HG02981 (cell line): ENCODE results near the gene PARP12.

Source experiments
- ATAC-seq: cut with Tn5 transposase; IDR thresholded peaks from one replicate; pipeline ENCODE4 v1.9.1; 2021; ENCODE audit warnings: mild to moderate bottlenecking, moderate library complexity; ENCODE audit not compliant: unreplicated experiment

The PARP12 gene

DNA sequence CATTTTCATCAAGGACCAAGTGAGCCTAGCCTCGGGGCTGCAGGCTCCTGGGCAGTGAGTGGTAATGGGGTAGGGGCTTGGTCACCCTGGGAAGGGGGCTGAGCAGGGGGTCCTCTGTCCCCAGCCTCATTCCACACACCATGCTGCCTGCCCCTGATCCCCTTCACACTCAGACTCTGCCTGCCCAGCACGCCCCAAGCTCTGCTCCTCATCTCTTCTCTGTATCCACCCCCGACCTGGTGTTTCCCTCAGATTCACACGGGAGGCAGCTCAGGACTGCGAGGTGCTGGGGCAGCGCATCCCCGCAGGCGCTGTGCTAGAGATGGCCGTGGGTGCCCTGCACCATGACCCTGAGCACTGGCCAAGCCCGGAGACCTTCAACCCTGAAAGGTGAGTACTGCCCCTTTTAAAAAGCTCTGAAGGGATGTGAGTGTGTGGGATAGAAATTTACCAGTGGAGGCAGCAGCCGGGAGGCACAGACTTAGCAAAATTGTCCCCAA is 47.2 kb downstream of the PARP12 start:
- ATAC-seq = no peak

DNA sequence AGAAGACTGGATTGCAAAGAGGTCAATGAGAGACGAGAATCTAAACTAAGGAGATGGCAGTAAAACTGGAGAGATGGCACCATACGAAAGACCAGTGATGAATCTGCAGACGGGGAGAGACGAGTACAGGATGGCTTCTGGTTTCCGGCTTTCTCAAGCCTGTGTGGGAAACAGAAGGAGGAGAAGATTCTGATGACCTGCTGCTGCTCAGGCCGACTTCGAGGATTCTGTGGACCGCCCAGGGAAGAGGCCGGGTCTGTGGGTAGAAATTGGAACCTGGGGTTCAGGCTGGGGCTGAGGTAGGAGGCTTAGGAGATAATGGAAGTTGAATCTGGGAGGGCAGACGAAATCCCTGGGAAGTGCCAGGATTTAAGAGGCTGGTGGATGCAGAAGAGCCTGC is 48.6 kb downstream of the PARP12 start:
- ATAC-seq = no peak

DNA sequence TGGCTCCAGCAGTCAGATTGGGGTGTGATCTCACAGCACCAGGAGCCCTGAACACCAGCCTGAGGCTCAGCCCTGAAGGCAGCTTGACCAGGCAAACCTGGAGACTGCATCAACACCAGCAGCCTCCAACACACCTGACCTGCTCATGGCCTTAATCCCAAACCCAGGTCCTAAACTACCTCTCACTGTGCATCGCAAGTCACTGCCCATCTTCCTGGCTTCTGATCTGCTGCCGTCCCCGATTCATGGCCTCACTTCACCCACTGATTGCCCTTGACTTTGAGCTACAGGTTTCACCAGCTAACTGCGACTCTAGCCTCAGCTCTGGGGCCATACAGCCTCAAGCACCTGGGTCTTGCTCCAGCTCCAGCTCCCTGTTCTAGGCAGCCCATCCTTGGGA is 49.1 kb downstream of the PARP12 start:
- ATAC-seq = no peak

DNA sequence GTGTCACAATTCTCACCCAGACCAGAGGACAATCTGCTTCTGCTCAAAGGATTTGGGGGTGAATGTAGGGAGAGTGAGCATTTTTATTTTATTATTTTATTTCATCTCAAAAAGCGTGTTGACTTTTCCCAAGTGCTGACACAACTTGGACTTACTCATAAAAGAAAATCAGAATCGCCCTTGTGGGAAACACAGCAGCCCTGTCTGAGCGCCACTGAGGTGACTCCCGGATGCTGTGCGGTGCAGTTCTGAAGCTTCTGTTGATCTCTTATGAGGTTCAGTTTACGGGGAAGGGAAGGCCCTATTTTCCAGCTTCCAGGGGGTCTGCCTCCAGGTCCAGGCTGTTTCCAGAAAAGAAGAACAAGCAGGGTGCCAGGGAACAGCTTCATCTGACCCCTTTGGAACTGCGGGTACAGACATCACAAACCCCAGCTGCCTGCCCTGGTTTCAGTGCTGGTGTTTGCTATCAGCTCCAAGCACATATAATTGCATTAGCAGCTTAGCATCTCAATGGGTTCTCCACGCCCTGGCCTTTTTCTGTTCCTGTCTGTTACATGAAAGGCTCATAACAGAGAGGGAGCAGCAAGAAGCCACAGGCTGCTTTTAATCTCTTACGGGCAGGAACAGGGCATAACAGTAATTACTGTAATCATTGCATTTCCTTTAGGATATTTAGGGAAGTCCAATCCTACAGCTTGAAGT is 52.4 kb downstream of the PARP12 start:
- no peak for ATAC-seq

DNA sequence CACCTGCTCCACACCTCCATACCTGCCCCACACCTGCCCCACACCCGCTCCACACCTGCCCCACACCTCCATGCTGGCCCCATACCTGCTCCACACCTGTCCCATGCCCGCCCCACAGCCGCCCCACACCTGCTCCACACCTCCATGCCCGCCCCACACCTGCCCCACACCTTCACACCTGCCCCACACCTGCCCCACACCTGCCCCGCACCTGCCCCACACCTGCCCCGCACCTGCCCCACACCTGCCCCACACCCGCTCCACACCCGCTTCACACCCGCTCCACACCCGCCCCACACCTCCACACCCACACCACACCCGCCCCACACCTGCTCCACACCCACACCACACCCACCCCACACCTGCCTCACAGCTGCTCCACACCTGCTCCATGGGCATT is 53.0 kb downstream of the PARP12 start:
- no peak for ATAC-seq

DNA sequence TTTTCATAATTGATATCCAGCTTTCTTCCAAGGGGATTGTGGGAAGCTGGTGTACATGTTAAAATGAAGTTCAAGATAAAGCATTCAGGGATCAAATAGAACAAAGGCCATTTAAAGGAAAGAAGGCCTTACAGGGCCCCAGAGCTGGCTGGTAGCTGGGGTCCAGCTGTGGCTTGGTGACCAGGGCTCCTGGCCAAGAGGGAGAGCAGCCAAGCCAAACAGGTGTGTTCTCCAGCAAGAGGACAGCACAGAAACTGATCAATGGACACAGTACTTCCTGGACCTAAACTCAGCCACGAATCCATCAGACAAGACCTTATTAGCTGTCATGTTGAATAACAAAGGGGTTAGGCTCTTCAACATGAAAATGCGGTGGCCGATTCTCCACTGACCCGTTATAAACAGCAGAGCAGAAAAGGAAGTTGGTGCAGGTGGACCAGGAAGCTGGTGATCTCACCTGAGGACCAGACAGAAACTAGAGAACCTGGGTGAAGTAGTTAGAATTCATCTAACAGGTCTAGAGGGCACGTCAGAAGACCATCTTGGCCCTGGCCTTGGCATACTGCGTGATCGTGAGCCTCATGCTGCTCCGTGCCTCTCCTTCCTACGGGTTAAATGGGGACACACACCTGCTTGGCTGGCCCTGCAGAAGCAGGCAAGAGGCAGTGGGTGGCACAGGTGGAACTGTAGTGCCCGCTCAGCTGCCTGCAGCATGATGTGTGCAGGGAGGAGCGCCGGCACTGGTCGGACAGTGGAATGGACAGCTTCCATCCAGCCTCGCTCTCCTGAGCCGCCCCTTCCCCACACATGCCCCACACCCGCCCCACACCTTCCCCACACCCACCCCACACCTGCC is 53.8 kb downstream of the PARP12 start:
- ATAC-seq = no peak

DNA sequence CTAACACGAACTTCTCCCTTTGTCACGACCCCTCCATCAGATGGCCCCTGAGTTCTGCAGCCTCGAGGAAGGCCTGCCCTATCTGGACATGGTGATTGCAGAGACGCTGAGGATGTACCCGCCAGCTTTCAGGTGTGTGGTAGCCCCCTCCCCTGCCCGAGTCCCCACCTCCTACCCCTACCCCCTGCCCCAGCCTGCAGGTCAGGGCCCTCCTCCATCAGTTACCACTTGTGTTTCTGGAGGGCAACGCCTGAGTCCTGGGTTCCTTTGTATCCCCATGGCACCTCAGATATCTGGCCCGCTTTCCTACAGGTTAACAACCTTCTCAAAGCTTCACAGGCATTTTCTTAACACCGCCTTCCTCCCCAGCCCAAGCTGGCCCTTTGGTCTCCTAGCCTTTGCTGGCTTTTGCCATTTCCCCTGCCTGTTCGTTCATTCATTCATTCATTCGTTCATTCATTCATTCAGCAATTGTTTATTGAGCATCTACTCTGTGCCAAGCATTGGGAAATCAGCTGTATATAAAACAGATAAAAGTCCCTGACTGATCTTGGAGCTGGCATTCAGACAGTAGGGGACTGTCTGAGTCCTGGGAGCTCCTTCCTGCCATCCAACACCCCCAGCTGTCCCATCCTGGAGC is 55.6 kb downstream of the PARP12 start:
- no peak for ATAC-seq

DNA sequence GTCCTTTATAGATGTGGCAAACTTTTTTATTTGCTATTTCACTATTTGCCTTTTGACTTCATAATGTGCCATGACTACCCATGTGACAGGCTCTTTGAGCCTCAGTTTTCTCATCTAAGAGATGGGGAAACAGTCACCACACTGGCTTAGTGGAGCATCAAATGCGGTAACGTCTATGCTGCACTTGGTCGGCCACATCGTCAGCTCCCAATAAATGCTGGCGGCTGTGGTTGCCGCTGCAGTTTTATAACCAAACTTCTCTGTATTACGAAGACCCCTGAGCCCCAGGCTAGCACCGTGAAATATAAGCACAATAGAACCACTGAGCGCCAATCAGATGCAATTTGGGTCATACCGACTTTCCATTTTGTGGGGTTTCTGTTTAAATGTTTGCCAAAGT is 56.2 kb downstream of the PARP12 start:
- ATAC-seq = no peak

DNA sequence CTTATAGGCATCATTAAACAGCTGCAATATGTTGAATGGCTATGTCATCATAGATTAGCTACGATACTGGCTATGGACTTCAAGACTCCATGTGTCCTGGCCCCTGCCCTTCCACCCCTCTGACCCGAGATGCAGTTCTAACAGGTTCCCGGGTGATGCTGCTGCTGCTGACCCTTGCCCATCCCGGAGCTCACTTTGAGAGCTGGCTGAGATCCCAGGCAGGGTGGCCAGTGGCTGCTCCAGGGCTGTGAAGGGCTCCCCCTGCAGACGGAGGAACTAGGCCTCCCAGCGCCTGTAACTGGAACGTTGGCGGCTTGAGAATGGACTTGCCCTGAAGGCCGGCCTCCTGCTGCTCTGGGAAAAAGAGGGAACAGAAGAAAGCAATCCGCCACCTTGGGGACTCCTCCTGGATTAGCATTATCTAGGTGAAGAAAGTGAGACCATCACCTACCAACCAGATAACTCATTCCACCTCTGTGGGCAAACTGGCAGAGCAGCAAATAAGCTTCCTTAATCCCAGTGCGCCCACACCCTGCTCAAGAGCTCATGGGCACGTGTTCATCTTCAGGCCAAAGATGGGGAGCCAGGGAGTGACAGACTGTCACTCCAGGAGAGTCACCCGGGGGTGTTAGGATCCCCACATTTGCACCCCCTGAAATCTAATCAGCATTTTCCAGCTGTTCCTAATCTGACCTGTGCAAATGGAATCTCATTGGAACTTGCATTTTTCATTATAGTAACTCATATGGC is 56.8 kb downstream of the PARP12 start:
- no peak for ATAC-seq

DNA sequence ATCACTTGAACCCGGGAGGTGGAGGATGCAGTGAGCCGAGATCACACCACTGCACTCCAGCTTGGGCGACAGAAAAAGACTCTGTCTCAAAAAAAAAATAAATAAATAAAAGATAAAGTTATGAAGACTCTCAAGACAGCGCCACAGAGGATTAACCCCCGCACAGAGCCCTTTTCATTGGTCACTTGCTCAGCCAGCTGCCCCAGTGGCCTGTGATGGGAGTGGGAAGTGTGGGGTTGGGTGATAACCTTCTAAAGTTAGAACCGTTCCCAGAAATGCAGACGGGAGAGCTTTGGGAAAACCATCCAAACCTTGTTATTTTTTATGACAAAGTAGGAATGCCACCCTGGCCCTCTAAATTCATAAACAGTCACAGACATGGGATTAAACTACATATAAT is 57.4 kb downstream of the PARP12 start:
- no peak for ATAC-seq

DNA sequence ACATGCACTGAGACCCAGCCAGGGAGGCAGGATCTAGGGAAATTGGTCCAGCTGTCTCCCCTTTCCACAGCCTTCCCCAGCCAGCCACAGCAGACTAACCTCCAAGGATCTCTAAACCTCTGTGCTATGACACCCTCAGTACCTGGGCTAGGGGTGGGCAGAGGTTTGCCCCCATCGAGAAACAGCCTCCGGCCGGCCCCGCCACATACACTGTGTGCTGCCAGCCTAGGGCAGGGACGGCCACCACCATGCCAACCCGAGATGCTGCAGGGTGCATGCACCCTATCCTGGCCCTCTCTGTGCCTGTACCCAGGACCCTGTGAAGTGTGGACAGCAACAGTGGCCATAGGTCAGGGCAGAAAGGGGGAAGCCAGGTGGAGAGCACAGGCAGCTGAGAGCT is 58.1 kb downstream of the PARP12 start:
- ATAC-seq = no peak

DNA sequence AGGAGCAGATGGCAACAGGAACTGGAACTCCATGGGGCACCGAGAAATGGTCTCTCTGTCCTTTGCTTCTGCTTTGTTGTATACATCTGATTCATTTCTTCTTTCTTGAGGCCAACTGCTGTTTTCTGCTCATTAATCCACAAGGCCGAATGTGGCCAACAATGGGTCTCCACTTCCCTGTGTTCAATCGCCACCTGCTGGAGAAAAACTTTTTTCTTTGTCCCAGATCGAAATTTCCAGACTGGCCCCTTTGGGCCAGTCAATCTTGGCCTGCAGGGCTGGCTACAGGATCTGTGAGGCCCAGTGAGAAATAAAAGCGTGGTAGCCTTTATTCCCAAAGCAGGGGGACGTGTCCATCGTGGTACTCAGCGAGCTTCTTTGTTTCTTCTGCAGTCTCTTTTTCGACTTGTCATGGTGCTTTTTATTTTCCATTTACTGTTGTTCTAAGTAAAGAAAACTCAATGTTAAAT is 58.8 kb downstream of the PARP12 start:
- no peak for ATAC-seq

DNA sequence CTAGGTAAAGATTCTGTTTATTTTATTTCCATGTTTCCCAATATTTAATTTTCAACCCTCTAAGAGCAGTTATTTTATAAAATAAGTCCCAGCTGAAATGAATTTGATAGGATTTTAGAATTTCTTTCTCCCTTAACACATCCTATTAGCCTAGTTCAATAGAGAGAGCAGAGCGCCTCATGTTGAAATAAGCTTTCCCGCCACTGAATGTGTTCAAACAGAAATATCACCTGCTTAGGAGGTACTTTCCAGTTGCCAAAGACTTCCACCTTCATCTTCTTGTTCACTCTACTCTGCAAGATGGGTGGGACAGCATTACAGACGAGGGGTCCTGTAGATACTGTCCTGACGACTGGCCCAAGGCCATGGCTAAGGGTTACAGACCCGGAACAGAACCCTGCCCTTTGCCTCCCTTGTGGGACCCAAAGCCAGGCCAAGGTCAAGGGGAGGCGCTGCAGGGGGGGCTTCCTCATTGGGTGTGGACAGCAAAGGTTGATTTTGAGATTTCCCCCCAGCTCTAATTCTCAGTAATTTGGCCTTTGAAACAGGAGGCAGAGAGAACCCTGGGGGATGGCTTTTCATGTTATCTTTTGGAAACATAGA is 62.0 kb downstream of the PARP12 start:
- ATAC-seq = no peak

DNA sequence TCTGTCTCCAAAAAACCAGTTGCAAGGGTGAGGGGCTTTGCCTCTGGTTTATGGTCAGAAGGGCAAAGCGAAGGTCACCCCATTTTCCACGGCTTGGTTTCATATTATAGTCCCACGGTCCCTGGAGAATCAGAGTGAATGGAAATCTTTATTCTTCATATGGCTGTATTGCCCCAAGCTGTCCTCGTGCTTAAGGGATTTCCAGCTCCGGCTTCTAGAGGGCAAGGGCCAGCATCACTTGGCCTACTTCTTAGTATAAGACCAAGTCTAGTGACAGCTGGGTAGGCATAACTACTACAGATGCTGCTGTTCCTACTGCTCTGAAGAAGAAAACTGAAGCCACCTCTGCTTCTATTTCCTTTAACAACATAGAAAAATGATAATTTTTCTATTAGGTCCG is 63.2 kb downstream of the PARP12 start:
- no peak for ATAC-seq

DNA sequence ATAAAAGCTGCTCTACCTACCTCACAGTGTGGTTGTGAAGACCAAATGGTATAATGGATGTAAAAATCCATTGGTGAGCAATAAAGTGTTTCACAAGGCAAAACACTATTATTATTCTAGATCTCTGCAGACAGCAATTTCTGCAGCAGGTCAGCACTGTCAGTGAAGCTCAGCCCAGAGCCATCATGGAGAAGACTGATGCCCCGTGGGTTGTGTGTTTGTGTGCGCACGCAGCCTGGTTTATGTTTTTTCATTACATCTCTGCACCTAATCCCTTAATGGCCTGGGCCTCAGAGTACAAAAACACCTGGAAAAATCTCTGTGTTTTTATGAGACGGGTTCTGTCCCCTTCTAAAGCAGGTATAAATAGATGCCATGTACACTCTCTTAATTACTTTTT is 64.2 kb downstream of the PARP12 start:
- no peak for ATAC-seq

DNA sequence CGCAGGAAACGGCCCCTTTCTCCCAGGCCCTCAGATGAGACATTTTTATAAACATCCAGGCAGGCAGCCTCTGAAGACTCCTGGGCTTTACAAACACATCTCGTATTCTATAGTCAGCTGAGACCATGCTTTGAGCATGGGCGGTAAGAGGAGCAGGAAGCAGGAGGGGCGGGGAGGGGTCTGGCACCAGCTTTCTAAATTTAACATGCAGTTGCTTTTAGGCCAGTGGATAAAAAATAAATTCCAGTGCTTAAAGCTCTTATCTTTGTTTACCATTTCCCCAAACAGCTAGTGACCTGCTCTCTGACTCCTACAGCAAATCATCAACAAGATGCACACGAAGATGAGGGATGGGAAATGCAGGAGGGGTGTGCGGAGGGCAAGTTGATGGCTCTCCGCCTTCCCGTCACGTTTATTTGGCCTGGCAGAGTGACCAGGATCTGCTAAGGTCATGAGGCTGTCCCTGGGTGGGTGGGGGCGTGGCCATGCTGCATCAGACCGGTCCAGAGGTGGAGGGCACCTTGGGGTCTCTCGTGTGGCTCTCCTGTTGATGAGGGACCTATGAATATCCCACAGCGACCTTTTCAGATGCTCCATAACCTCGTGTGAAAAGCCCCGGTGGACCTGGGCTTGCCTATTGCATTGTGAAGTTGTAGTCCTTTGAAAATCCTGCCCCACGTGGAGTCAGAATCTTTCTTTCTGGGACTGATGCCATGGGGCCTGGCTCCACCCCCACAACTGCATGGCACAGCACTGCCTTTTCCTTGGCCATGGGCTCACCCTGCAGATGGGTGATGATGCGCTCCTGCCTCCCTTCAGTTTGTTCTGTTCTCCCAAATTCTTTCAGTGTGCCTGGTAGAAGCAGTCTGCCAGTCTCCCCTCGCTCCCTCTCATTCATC is 67.5 kb downstream of the PARP12 start:
- ATAC-seq = no peak

DNA sequence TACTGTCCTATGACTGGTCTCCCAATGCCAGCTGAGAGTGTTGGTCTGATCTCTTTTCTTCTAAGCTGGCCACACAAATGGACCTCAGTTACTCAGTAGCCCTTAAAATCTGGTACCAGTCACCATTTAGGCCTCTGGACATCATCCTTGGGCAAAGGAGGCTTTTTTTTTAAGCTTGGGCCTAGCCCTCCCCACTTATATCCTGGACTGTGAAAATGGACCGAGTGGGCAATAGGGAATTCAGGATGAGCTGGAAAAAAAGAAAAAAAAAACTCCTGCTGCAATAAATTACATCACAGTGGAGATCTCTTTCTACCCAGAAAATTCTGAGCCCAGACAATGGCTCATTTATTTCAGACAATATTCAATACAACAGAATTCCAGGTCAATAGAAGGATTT is 68.4 kb downstream of the PARP12 start:
- no peak for ATAC-seq

DNA sequence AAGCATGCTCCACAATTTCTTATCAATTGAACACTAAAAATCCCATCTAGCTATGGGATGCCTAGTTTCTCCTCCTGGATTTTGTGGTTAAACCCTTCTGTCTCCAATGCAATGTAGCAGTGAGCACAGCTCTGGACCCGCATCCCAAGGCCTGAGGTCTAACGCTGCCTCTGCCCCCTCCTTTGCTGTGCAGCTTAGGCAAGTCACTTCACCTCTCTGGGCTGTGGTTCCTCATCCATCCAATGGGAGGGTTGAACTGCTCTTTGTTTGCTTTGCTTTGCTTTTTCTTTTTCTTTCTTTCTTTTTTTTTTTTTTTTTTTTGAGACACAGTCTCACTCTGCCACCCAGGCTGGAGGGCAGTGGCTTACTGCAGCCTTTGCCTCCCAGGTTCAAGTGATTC is 69.2 kb downstream of the PARP12 start:
- no peak for ATAC-seq

DNA sequence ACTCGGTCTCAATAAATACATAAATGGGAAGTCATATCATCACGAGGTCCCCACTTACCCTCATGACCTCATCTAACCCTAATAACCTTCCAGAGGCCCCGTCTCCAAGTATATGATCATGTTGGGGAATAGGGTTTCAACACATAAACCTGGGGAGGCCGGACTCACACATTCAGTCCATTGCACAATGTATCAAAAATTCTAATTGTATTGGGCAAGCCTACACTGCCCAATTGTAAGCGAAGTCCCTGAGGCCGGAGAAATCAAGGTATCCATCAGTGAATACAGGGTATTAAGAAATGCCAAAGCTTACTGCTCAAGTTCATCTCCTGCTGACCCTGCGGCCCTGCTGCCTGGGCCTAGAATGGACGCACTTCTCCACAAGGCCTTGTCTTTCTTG is 69.6 kb downstream of the PARP12 start:
- no peak for ATAC-seq
